GM23338 (cell line): ENCODE data around the gene DMAC1. TPM values are rescaled to one million over a fixed set of nuclear protein-coding genes. Genes with fewer than 3 reads are reported as not detected.

Experiments used
- ATAC-seq: fragments of 200-7000 bp; cut with Tn5 transposase; 3 replicates; pipeline ENCODE4 v1.9.1; 2020
- DNase-seq: peaks from one replicate; pipeline ENCODE4 v3.0.0-alpha.2; 2015; ENCODE audit warnings: low spot score
- H2AFZ ChIP-seq: fragments of 200-600 bp; sonication (generic); 2 replicates; pipeline ENCODE4 v1.8.0; 2016; ENCODE audit warnings: antibody characterized with exemption, mild to moderate bottlenecking, moderate library complexity
- H3F3A ChIP-seq: fragments of 200-600 bp; sonication (generic); replicated peaks from 2 replicates; pipeline ENCODE4 v1.8.0; 2017; ENCODE audit warnings: antibody characterized with exemption, mixed run types, low read depth
- H3K27ac ChIP-seq: fragments of 200-600 bp; sonication (generic); 2 replicates; pipeline ENCODE4 v1.6.1; 2016; ENCODE audit warnings: low read depth
- H3K27me3 ChIP-seq: fragments of 200-600 bp; sonication (generic); 2 replicates; pipeline ENCODE4 v1.8.0; 2016; ENCODE audit warnings: mild to moderate bottlenecking, mixed run types, moderate library complexity; ENCODE audit not compliant: insufficient read depth
- H3K36me3 ChIP-seq: fragments of 200-600 bp; sonication (generic); 2 replicates; pipeline ENCODE4 v1.8.0; 2016; ENCODE audit warnings: mild to moderate bottlenecking; ENCODE audit not compliant: insufficient read depth
- H3K4me1 ChIP-seq: fragments of 200-600 bp; sonication (generic); 2 replicates; pipeline ENCODE4 v1.8.0; 2016; ENCODE audit warnings: mild to moderate bottlenecking, moderate library complexity; ENCODE audit not compliant: insufficient read depth
- H3K4me2 ChIP-seq: fragments of 200-600 bp; sonication (generic); 2 replicates; pipeline ENCODE4 v1.7.1; 2017; ENCODE audit warnings: mixed run types
- H3K4me3 ChIP-seq: fragments of 200-600 bp; sonication (generic); 2 replicates; pipeline ENCODE4 v1.6.1; 2016; ENCODE audit warnings: mixed run types
- H3K79me2 ChIP-seq: fragments of 200-600 bp; sonication (generic); replicated peaks from 2 replicates; pipeline ENCODE4 v1.8.0; 2017; ENCODE audit warnings: mild to moderate bottlenecking; ENCODE audit not compliant: insufficient read depth
- H3K9me2 ChIP-seq: fragments of 200-600 bp; sonication (generic); 2 replicates; pipeline ENCODE4 v1.8.0; 2017; ENCODE audit not compliant: insufficient read depth
- H4K20me1 ChIP-seq: fragments of 200-600 bp; sonication (generic); replicated peaks from 2 replicates; pipeline ENCODE4 v1.8.0; 2017; ENCODE audit warnings: mild to moderate bottlenecking; ENCODE audit not compliant: insufficient read depth
- H3K27ac Mint-ChIP-seq: 2 replicates; pipeline ENCODE4 v1.8.0; 2020; ENCODE audit warnings: inconsistent platforms, mild to moderate bottlenecking, moderate library complexity, mixed read lengths
- H3K27me3 Mint-ChIP-seq: 3 replicates; pipeline ENCODE4 v1.8.0; 2022; ENCODE audit warnings: low read depth, mild to moderate bottlenecking, moderate library complexity, mixed read lengths, inconsistent platforms; ENCODE audit not compliant: insufficient read depth, poor library complexity
- H3K36me3 Mint-ChIP-seq: 3 replicates; pipeline ENCODE4 v1.8.0; 2021; ENCODE audit warnings: low read depth, mild to moderate bottlenecking, inconsistent platforms, moderate library complexity, mixed read lengths
- H3K4me1 Mint-ChIP-seq: 3 replicates; pipeline ENCODE4 v1.8.0; 2020; ENCODE audit warnings: mild to moderate bottlenecking, inconsistent platforms, mixed read lengths
- H3K4me3 Mint-ChIP-seq: 3 replicates; pipeline ENCODE4 v1.8.0; 2021; ENCODE audit warnings: moderate library complexity, mild to moderate bottlenecking, inconsistent platforms, mixed read lengths
- H3K9me3 Mint-ChIP-seq: 3 replicates; pipeline ENCODE4 v1.8.0; 2020; ENCODE audit warnings: moderate library complexity, mild to moderate bottlenecking, inconsistent platforms, mixed read lengths
- EZH2 ChIP-seq: fragments of 200-600 bp; sonication (generic); IDR thresholded peaks from one replicate; pipeline ENCODE4 v1.8.0; 2017; ENCODE audit warnings: antibody characterized with exemption, mild to moderate bottlenecking, low read depth; ENCODE audit not compliant: unreplicated experiment
- NANOG ChIP-seq: IDR thresholded peaks from 2 replicates; pipeline ENCODE4 v1.6.1; 2016; ENCODE audit warnings: antibody characterized with exemption, borderline replicate concordance
- POLR2AphosphoS5 ChIP-seq: IDR thresholded peaks from 2 replicates; pipeline ENCODE4 v1.6.1; 2016; ENCODE audit warnings: antibody characterized with exemption, low read depth
- STAT1 ChIP-seq: IDR thresholded peaks from one replicate; pipeline ENCODE4 v1.6.1; 2016; ENCODE audit warnings: antibody characterized with exemption; ENCODE audit not compliant: unreplicated experiment
- polyA plus RNA-seq: library from polyadenylated mRNA; unstranded; fragments of >200 nt; fragmentation: Nextera tagmentation; extraction: Ambion mirVana; gene quantifications from 2 replicates; pipeline ENCODE4 v1.2.1, GENCODE V29; 2016
- total RNA-seq: library from RNA; depleted of rRNA; stranded (reverse); fragments of >200 nt; shearing (Covaris generic); gene quantifications from 2 replicates; pipeline ENCODE4 v1.2.3, GENCODE V29; 2014
- TF ChIP-seq, protein P1 (sequence below): fragments of 250-450 bp; sonication (Bioruptor Pico); IDR thresholded peaks from 2 replicates; pipeline ENCODE4 v1.5.0; 2020; ENCODE audit warnings: mild to moderate bottlenecking, moderate library complexity

DMAC1 gene
- total and polyA plus RNA-seq, 2 experiments from 2014 or later, result 24.6 to 116 TPM

DNA sequence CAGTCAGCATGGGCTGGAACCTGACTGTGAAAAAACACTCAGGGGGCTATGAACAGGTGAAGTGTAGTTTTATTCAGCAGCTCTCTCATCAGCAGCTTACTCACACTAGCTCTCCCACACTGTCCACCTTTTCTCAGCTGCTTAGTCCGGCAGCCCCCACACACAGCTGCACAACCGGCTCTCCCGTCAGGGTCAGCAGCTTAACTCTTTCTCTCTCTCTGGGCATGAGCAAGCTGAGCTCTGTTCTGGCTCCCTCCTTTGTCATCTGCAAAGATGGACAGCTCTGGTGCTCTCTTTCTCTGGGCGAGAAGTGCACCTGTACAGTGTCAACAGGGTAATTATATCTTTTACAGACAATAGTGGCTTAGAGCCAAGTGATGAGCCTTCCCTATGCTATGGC lies 8.2 kb downstream of the DMAC1 start (continued):
- TF ChIP-seq, protein P1, sequence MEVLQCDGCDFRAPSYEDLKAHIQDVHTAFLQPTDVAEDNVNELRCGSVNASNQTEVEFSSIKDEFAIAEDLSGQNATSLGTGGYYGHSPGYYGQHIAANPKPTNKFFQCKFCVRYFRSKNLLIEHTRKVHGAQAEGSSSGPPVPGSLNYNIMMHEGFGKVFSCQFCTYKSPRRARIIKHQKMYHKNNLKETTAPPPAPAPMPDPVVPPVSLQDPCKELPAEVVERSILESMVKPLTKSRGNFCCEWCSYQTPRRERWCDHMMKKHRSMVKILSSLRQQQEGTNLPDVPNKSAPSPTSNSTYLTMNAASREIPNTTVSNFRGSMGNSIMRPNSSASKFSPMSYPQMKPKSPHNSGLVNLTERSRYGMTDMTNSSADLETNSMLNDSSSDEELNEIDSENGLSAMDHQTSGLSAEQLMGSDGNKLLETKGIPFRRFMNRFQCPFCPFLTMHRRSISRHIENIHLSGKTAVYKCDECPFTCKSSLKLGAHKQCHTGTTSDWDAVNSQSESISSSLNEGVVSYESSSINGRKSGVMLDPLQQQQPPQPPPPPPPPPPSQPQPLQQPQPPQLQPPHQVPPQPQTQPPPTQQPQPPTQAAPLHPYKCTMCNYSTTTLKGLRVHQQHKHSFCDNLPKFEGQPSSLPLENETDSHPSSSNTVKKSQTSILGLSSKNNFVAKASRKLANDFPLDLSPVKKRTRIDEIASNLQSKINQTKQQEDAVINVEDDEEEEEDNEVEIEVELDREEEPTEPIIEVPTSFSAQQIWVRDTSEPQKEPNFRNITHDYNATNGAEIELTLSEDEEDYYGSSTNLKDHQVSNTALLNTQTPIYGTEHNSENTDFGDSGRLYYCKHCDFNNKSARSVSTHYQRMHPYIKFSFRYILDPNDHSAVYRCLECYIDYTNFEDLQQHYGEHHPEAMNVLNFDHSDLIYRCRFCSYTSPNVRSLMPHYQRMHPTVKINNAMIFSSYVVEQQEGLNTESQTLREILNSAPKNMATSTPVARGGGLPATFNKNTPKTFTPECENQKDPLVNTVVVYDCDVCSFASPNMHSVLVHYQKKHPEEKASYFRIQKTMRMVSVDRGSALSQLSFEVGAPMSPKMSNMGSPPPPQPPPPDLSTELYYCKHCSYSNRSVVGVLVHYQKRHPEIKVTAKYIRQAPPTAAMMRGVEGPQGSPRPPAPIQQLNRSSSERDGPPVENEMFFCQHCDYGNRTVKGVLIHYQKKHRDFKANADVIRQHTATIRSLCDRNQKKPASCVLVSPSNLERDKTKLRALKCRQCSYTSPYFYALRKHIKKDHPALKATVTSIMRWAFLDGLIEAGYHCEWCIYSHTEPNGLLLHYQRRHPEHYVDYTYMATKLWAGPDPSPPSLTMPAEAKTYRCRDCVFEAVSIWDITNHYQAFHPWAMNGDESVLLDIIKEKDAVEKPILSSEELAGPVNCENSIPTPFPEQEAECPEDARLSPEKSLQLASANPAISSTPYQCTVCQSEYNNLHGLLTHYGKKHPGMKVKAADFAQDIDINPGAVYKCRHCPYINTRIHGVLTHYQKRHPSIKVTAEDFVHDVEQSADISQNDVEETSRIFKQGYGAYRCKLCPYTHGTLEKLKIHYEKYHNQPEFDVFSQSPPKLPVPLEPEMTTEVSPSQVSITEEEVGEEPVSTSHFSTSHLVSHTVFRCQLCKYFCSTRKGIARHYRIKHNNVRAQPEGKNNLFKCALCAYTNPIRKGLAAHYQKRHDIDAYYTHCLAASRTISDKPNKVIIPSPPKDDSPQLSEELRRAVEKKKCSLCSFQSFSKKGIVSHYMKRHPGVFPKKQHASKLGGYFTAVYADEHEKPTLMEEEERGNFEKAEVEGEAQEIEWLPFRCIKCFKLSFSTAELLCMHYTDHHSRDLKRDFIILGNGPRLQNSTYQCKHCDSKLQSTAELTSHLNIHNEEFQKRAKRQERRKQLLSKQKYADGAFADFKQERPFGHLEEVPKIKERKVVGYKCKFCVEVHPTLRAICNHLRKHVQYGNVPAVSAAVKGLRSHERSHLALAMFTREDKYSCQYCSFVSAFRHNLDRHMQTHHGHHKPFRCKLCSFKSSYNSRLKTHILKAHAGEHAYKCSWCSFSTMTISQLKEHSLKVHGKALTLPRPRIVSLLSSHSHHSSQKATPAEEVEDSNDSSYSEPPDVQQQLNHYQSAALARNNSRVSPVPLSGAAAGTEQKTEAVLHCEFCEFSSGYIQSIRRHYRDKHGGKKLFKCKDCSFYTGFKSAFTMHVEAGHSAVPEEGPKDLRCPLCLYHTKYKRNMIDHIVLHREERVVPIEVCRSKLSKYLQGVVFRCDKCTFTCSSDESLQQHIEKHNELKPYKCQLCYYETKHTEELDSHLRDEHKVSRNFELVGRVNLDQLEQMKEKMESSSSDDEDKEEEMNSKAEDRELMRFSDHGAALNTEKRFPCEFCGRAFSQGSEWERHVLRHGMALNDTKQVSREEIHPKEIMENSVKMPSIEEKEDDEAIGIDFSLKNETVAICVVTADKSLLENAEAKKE (CRISPR knock-in tag), result no peak
- TF ChIP-seq POLR2AphosphoS5, result no peak
- TF ChIP-seq EZH2, result no peak
- no peak for TF ChIP-seq NANOG

DNA sequence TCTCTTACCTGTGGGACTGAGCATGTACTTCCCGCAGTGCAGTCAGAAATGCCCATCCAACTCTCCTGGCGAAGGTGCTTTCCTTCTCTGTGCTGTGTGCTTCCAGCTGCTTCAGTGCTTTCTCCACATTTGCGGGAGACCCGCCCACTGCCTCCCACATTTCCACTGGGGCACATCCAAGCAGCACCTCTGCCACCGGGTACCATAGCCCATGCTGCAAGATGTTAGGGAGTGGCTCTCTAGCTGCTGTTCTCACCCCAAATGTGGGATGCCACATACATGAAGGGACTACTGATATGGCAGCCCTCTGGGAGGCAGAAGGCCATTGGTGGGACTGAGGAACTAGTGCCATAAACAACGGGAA lies 8.8 kb downstream of the DMAC1 start:
- Histone ChIP-seq H3K4me1 (no peaks in the 10 kb centered on the region), H4K20me1 (no peaks in the 10 kb centered on the region; the same call in 1 of the 2 replicates), H3K4me3 (no peak overlapping the region), H3K27me3 (no peaks in the 10 kb centered on the region), H3K4me2 (no peak overlapping the region), H3K79me2 (no peaks in the 10 kb centered on the region), H3F3A (no peaks in the 10 kb centered on the region), H3K9me2 (no peaks in the 10 kb centered on the region), H2AFZ (no peak overlapping the region), H3K27ac (no peak overlapping the region), H3K36me3 (peaks cover 4% of the 10 kb centered on the region)
- 0 out of 2 replicates have a peak, but pooled peaks have one; percentile 29 for TF ChIP-seq POLR2AphosphoS5
- no peak for TF ChIP-seq STAT1
- ATAC-seq, result no peak
- H3K4me1 Mint-ChIP-seq, result no peaks in the 10 kb centered on the region
- H3K9me3 Mint-ChIP-seq, result no peaks in the 10 kb centered on the region
- DNase-seq, result no peak
- no peak overlapping the region for H3K27ac Mint-ChIP-seq
- peaks cover 5% of the 10 kb centered on the region for H3K27me3 Mint-ChIP-seq
- H3K4me3 Mint-ChIP-seq, result no peak overlapping the region
- peaks cover 44% of the 10 kb centered on the region for H3K36me3 Mint-ChIP-seq
